A673 (cell line): ENCODE data around the gene KIF22.

Experiments
- EZH2 ChIP-seq: fragments of 200-600 bp; sonication (generic); IDR thresholded peaks from 2 replicates; pipeline ENCODE4 v1.6.1; 2017; ENCODE audit warnings: borderline replicate concordance, low read depth, mild to moderate bottlenecking, mixed read lengths, antibody characterized with exemption, low read length; ENCODE audit not compliant: poor library complexity, severe bottlenecking
- TF ChIP-seq, protein P1 (sequence below): fragments of 300-800, 200-600 bp; sonication (generic); conservative IDR thresholded peaks from 2 replicates; pipeline ENCODE4 v1.5.1; 2017; ENCODE audit warnings: low read depth, mild to moderate bottlenecking, antibody characterized with exemption, low read length, moderate library complexity, mixed read lengths

DNA sequence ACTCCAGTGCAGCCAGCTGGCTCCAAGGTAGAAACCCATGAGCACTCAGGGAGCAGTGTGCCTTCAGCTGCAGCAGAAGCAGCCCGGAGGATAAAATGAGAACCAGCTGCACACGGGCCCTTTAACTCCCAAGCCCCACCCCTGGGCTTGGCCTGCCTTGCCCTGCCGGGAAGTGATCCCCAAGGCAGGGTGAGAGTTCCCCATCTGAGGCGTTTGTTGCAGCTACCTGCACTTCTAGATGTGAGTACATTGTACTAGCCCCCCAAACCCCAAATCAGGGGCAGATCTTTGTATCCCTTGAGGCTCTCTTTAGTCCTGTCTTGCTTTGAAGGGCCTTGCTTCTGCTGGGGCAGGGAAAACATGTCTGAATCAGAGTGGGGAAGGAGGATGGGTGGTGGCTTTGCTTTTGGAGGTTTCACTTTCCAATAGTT, 29.7 kb downstream of the KIF22 start, which contains the start of gene MVP:
- TF ChIP-seq, protein P1, sequence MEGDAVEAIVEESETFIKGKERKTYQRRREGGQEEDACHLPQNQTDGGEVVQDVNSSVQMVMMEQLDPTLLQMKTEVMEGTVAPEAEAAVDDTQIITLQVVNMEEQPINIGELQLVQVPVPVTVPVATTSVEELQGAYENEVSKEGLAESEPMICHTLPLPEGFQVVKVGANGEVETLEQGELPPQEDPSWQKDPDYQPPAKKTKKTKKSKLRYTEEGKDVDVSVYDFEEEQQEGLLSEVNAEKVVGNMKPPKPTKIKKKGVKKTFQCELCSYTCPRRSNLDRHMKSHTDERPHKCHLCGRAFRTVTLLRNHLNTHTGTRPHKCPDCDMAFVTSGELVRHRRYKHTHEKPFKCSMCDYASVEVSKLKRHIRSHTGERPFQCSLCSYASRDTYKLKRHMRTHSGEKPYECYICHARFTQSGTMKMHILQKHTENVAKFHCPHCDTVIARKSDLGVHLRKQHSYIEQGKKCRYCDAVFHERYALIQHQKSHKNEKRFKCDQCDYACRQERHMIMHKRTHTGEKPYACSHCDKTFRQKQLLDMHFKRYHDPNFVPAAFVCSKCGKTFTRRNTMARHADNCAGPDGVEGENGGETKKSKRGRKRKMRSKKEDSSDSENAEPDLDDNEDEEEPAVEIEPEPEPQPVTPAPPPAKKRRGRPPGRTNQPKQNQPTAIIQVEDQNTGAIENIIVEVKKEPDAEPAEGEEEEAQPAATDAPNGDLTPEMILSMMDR: no peak
- TF ChIP-seq EZH2: no peak
